ENCODE measurements around the gene PROZ.

Gene PROZ

DNA sequence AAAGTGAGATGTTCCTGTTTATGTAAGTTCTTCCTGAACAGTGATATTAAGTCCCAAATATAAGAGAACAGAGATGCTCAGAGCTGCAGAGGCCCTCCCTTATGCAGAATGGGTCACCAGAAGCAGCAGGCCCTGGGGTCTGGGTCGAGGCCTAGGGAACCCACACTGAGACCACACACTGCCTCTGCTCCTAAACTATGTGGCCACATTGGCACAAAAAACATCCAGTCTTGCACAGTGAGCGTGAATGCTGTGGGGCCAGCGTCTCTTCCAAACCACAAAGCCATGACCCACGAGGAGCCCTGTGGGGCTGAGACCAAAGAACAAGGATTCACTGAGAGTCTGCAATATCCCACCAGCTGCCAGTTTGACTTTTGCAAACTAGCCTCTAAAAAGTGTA lies 23.6 kb downstream of the PROZ start:
- DNase-seq = no peak

DNA sequence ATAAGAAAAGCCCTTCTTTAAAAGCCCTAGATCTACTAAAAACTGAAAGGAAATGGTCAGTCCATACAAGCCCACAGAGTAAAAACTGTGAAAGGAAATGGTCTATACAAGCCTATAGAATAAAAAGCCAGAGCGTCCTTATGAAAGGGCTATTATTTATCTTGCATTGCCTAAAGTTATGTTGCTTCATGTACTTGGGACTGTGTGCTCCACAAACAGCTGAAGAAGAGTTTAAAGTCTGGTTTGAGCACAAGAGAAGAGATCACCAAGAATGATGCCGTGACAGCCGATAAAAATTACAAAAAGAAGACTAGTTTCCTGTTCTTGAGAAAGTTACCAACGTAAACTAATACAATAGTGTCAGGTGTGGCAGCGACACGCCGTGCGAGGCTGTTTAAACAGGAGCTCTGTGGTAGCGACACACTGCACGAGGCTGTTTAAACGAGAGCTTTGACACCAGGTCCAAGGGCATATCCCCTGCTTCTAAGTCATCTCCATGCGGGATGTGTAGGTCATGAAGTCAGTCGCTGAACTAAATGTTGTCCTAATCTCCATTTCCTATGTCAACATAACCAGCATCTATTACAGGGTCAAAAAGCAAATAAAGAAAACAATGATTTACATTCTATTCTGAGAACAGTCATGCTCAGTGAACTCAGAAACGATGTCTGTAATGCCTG lies 25.1 kb downstream of the PROZ start:
- DNase-seq = no peak

DNA sequence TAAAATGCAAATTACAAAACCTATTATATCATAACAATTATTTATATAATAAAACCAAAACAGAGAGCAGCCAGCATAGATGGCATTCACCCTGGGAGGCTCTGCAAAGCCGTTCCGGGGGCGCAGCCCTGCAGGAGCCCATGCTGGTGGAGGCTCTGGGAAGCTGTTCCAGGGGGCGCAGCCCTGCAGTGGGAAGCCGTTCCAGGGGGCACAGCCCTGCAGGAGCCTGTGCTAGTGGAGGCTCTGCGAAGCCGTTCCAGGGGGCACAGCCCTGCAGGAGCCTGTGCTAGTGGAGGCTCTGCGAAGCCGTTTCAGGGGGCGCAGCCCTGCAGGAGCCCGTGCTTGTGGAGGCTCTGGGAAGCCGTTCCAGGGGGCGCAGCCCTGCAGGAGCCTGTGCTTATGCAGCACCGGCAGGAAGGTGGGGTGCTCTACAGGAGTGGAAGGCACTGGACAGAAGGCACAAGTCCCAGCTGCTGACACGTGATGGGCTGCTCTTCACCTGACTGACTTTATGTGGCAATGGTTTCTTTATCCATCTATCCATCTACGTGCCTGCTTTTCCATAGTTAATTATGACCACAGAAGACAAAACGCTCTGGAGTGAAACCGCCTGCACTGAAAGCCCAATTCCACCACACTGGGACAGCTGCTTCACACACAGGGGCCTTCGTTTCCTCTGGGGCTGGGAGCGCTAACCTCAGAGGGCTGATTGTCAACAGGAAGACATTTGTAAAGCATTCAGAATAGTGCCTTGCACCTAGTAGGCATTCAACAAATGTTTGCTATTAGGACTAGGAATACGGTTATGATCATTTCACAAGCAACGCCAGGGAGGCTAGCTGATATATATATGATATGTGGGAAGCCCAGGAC lies 26.4 kb downstream of the PROZ start:
- no peak for DNase-seq

DNA sequence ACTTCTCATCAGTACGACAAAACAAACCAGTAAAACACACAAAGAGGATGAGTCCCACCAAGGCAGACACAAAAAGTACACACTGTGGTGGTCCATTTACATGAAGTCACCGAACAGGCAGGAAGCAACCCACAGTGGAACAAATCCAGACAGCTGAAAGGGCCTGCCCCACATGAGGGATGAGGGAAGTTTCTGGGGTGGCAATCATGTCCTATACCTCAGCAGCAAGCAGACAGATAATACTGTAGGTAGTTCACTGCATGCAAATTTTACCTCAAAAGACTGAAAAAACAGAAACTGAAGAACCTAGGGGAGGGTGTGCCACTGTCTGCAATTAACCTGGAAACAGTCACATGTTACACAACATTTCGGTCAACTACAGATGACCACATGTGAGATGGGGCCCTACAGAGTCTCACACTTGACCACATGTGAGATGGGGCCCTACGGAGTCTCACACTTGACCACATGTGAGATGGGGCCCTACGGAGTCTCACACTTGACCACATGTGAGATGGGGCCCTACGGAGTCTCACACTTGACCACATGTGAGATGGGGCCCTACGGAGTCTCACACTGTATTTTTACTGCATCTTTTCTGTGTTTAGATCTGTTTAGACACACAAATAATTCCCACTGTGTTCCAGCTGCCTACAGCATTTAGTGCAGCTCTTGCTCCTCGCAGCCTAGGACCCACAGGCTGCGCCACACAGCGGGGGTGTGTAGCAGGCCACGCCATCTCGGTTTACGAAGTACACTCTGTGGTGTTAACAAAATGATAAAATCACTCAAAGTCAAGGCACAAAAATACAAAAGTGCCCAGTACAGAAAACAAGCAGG lies 27.8 kb downstream of the PROZ start:
- DNase-seq = no peak

DNA sequence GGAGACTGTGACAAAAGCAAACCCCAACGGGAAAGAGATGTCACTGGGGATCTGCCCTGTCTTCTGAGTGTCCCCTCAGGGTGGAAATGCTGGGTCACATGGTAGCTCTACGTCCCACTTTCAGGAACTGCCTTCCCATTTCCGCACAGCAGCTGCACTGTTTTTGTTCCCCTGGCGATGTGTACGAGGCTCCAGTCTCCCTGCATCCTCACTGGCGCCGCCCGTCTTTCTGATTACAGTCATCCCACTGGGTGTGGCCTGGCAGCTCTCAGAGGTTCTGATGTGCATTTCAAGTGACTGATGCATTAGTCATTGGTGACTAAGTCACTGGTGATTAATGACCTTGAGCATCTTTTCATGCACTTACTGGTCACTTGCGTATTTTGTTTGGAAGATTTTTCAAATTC lies 28.8 kb downstream of the PROZ start:
- DNase-seq = no peak

DNA sequence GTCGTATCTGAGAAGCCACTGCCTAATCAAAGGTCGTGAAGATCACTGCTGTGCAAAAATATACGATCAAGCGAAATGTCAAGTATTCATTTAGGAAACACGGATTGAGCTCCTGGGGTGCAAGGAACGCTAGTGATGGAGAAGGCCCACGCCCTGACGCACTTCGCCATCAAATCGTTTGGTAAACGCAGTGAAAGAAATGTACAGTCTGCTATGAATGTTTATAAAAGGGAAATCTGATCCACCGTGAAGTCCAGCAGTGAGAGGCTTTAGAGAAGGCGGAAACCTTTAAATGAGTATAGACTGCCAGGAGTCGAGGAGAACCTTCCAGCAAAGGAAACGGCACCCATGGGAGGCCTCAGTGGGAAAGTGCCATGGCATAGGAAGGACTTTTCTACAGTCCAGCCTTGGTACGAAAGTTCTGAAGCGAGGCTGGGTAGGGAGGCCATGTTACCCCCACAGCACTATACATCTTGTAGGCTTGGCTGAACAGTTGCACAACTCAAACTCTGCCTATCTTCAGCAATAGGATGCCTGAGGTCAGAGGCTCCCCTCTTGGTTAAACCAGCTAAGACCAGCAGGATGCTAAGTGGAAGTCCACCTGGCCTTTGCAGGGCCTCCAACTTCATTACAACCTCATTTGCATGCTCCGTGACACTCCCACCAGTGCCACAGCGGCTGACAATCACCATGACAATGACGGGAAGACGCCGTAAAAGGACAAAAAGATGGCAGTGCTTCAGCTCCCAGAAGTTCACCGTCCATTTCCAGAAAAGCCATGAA lies 29.6 kb downstream of the PROZ start:
- DNase-seq = no peak

DNA sequence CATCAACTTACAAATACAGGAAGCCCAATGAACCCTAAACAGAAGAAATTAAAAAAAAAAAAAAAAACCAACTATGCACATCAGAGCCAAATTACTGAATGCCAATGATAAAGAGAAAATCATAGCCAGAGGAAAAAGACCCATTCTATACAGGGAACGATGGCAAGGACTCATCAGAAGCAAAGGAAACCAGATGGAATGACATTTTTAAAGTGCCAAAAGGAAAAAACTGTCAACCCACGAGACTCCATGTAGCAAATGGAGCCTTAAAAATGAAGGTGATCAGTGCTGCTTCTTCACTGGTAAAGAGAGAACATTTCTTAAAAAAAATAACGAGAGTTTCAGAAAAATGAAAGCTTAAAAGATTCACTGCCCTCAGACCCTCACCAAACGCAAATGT lies 31.7 kb downstream of the PROZ start:
- DNase-seq = no peak

DNA sequence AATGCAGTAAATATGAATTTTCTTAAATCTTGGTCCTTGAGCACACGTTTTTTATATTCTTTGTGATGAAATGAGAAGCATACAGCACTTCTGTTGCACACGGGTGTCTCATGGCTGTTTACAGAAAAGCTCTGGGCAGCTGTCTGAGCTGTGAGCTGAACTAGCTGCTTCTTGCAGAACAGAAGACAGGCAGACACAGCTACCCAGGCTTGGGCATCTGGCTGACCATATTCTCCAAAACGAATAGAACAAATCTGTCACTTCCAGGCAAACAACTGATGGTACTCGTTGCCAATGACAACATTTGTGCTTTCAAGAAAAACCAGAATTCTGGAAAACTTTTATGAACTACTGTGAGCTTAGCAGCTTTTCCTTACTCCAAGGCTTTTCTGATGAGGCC lies 33.8 kb downstream of the PROZ start:
- no peak for DNase-seq

DNA sequence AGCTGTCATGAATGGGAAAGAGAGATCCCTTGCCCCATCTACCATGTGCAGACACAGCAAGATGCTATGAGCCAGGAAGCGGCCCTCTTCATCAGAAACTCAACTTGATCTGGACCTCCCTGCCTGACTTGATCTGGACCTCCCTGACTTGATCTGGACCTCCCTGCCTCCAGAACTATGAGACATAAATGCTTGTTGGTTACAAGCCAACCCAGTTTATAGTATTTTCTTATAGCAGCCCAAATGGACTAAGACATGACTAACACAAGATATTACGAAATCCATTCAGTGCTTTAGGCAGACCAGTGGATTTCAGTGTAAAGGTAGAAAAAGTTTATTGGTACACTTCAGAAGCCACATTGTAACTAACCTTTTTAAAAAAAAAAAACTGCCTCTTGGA lies 34.5 kb downstream of the PROZ start:
- no peak for DNase-seq

DNA sequence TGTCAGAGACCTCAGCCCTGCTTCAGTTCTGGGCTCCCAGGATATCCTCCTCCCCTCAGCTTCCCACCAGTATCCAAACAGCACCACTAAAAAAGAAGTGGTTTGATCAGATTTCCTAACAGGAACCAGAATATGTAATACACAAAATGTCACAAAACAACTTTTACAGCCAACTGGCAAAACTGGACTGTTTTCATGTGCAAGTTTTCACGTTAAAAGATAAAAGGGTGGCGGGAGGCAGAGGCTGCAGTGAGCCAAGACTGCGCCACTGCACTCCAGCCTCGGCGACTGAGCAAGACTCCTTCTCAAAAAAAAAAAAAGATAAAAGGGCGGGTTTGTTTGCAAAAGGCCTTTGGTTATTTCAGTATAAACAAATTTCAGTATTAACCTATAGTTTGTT lies 36.9 kb downstream of the PROZ start:
- DNase-seq = no peak

DNA sequence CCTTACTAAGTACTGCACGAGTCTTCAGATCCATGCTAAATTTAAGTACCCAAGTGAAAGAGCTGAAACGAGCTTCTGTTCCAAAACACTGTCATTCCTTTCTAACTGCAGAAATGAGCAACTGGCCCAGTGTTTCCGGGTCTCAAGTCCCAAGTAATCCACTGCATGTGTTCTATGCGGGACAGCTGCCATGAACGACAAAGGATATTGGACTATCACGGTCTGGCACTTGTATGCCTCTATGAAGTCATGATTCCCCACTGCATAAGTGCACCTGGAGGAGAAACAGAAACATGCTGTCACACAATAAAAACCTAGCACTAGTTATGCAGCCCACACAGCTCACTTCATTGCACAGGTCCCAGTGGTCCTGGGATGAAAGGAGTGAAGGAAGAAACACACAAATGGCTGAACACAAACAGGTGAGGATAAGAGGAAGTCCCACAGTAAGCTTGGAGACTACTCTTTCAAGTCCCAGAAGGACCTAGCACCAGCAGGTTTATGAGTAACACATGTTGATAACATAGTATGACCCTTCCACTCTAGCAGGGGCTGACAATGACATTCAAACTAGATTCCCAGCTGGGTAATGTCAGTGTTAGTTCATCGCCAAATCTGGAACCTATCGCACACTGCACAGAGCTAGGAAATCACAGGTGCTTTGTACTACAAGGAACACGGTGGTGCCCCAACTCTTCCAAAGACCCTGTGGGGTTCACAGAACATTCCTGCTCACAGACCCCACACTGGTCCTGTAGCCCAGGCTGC lies 38.7 kb downstream of the PROZ start:
- no peak for DNase-seq

DNA sequence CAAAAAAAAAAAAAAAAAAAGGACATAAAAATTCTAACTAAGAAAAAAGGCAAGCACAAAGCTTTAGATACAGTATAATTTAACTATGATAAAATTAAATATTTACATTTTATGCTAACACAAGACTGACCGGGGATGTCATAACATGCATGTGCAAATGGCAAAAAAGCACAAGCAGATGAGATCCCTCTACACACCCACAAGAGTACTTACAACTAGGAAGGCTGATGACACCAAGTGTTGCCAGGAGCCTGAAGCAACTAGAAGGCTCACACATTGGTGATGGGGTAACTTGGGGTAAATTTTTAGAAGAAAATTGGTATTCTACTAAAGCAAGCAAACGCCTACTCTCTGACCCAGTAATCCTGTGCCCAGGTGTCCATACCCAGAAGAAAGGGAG lies 43.4 kb downstream of the PROZ start:
- no peak for DNase-seq

DNA sequence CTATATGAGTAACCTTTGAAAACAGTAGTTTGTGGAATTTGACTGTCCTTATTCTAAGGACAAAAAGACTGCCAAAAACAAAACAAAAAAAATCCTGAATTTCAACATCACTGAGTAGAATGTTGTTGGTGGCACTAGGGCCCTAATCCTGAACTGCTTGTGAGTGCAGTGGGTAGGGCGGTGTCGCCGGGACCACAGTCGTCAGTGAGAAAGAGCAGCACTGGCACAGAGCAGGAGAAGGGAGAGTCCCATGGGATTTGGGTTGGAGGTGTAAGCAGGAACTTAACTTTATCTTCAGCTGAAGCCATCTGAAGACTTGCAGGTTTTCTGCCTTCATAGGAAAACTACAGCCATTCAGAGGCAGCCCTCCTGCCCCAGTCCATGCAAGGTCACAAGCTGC lies 44.5 kb downstream of the PROZ start:
- DNase-seq = no peak

DNA sequence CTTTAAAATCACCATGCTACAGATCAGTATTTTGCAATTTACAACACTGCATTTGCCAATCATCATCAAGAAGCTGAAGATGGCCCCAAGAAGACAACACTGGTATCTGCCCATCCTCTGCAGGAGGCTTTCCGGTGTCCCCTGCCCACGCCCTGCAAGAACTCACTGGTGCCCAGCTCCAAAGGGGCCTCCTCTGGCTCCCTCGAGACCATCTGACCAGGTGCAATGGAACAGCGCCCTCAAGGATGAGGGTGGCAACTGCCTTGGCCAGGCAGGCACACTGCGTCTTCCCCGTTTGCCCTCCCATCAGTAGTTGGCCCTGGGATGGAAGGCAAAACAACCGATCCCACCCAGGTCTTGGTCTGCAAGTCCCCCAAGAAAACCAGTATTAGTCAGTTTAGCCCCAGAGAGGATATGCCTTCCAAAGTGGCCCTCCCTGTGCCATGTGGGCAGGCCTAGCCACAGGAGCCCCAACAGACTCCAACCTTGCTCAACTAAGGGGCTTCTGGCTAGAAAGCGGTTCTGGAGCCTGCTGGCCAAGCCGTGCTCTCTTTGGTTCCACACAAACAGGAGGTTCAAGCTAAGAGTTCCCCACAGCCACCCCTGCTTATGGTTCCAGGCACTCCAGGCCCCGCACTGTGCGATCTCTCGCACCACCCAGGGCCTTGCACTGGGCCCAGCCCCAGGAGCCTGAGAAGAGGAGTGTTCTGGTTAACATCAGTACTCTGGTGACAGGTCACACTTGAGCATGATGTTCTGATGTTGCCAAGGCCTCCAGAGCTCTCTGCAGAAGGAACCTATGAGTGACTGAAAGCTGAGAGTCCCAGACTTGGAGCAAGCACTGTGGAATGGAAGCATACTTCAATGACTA lies 45.3 kb downstream of the PROZ start:
- DNase-seq = no peak

DNA sequence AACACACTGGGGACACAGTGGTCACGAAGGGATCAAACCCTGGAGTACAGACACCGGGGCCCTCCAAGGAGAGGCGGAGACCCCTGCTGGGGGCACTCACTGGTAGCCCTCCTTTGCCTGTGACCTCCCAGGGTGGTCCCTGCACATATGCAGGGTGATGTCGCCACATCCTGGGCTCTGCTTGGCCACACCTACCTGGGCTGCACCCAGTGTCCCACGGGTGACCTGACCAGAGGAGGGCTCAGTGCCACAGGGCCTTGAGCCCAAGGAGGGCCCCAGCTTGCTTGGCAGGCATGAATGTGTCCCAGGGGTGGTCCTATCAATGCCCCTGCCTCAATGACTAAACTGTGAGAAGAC lies 45.9 kb downstream of the PROZ start:
- DNase-seq = no peak

DNA sequence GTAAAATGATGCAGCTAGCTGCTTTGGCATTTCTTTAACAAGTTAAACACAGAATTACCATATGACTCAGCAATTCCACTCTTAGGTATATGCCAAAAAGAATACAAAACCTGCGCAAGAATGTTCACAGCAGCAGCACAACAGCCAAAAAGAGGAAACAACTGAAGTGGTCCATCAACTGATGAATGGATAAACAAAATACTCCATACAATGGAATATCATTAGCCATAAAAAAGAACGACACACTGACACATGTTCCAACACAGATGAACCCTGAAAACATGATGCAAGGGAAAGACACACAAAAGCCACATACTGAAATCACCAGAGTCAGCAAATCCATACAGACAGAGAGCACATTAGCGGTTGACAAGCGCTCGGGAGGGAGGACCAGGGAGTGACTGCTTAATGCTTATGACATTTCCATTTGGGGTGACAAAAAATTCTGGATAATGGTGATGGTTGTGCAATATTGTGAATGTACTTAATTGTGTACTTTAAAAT lies 47.0 kb downstream of the PROZ start:
- no peak for DNase-seq

DNA sequence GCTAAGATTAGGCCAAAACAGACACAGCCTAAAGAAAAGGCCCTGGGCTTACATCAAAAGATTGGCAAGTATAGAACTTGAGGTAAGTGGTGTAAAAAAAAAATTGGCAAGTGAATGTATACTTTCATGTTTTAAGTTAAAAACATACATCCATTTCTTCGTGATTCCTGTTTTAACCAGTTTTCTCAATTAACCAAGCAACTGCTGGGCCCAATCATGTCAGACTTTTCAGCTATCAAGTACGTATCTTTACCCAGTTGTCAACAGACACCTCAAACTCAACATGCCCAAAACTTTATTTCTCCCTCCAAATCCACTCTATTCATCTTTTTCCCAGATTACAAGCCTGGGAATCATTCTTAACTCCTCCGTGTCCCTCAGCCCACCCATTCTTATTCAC lies 49.0 kb downstream of the PROZ start:
- no peak for DNase-seq

DNA sequence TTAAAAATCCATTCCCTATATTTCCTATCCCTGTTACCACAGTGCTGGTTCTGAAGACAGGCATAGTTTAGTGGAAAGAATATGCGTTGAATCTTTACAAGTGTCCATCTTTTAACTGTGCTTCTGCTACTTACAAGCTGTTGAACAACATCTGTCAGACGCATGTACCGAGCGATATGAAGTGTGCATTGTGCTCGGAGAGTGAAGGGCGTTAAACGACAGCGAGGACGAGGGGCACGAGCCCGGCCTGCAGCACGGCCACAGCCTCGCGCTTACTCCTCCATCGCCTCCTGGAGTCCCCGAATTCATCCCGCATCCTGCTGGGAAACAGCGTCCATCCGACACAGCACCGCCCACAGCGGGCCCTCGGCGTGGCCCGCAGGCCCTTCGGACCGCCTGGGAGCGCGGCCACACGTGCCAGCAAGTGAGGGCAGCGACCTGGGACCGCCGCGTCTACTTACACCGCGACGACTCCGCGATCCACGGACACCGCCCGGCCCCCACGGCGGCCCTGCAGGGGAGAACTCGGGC lies 49.5 kb downstream of the PROZ start:
- no peak for DNase-seq

DNA sequence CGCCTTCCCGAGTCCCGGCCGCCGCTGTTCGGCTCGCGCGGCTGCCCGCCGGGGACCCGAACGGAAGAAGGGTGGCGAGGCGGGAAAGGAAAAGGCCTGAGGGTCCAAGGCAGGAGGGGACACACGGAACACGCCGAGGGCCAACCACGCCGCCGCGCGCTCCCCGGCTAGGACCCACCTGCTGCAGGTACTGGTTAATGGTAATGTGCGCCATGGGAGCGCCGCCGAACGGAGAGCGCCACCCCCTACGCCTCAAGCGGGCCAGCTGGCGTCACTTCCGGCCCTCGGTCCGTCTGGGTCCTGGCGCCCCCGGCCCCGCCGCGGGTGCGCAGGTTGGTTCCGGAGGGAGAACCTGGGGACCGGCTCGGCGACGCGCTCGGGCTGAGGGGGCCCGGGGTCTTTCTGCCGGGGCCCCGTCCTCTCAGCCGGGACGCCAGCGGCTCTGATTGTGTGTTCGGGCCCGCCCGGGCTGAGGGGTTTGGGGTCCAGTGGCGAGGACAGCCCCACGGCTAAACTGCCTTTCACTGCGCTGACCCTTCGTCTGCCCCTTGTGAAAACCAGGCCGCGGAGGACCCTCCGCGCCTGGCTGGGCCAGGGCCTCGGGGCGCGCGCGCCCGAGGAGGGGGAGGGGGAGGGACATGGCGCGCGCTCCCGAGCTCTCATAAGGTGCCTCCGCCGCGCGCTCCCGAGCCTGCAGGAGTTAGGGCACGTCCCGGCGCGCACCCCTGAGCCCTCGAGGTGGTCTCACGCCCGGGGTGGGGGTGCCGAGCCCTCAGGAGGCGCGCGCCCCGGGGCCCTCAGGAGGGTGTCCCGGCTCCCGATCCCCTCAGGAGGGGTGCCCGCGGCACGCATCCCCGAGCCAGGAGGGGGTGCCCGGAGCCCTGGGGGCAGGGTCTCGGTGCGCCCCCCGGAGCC lies 50.2 kb downstream of the PROZ start, which contains the start of gene PCID2:
Gene PCID2, minus strand, starts transcription at position 249 of the 915 bp plus-strand sequence. Its CDS starts 35 bp downstream, at position 214.
- peak; percentile 96 for DNase-seq

Measured in NCI-H2171 (cell line).